Fibroblast of pulmonary artery (primary cell): ENCODE measurements around the gene EIF2S2.
"Not testable (repeated sequence)": the region's sequence is repeated elsewhere in the genome, so short reads cannot be mapped to it uniquely, and the experiment has no call there.

ENCODE experiments used
- DNase-seq: peaks from one replicate; pipeline ENCODE4 v3.0.0-alpha.2; 2010; ENCODE audit warnings: low read depth
- H3K4me3 ChIP-seq: replicated peaks from 2 replicates; pipeline ENCODE4 v1.5.1; 2011; ENCODE audit warnings: low read depth, mild to moderate bottlenecking, control low read depth, low read length, moderate library complexity
- CTCF ChIP-seq: IDR thresholded peaks from 2 replicates; pipeline ENCODE4 v1.5.1; 2011; ENCODE audit warnings: mild to moderate bottlenecking, control low read depth, low read length, inconsistent platforms; ENCODE audit errors: missing control alignments

EIF2S2 gene

GRCh38 chr20:34142121-34142520 lies 30.1 kb upstream of the EIF2S2 start:
- no peak for TF ChIP-seq CTCF
- H3K4me3 ChIP-seq = no peak overlapping the region
- DNase-seq = no peak

- no peak overlapping the region for H3K4me3 ChIP-seq
- no peak for TF ChIP-seq CTCF
- DNase-seq = no peak
These were observed 29.2 kb upstream of the EIF2S2 start for GRCh38 chr20:34141293-34141692.

GRCh38 chr20:34135525-34136275 lies 23.7 kb upstream of the EIF2S2 start:
- not testable (repeated sequence) for DNase-seq, H3K4me3 ChIP-seq

GRCh38 chr20:34133365-34133860 lies 21.4 kb upstream of the EIF2S2 start:
- H3K4me3 ChIP-seq, DNase-seq: not testable (repeated sequence)

- DNase-seq, H3K4me3 ChIP-seq: not testable (repeated sequence)
These were observed 20.9 kb upstream of the EIF2S2 start for GRCh38 chr20:34132943-34133342.

- H3K4me3 ChIP-seq, DNase-seq: not testable (repeated sequence)
These were observed 20.4 kb upstream of the EIF2S2 start for GRCh38 chr20:34132491-34132890.

GRCh38 chr20:34131491-34131890 lies 19.4 kb upstream of the EIF2S2 start:
- TF ChIP-seq CTCF = no peak
- H3K4me3 ChIP-seq = no peak overlapping the region
- DNase-seq = no peak

- DNase-seq = peak; percentile 84
- peak; percentile 78 for TF ChIP-seq CTCF
- H3K4me3 ChIP-seq = no peak overlapping the region
These were observed 17.6 kb upstream of the EIF2S2 start for GRCh38 chr20:34129518-34130162.

GRCh38 chr20:34127792-34128191 lies 15.7 kb upstream of the EIF2S2 start:
- no peak for TF ChIP-seq CTCF
- no peak for DNase-seq
- no peak overlapping the region for H3K4me3 ChIP-seq
